ENCODE measurements around the gene CD7.

Gene CD7

DNA sequence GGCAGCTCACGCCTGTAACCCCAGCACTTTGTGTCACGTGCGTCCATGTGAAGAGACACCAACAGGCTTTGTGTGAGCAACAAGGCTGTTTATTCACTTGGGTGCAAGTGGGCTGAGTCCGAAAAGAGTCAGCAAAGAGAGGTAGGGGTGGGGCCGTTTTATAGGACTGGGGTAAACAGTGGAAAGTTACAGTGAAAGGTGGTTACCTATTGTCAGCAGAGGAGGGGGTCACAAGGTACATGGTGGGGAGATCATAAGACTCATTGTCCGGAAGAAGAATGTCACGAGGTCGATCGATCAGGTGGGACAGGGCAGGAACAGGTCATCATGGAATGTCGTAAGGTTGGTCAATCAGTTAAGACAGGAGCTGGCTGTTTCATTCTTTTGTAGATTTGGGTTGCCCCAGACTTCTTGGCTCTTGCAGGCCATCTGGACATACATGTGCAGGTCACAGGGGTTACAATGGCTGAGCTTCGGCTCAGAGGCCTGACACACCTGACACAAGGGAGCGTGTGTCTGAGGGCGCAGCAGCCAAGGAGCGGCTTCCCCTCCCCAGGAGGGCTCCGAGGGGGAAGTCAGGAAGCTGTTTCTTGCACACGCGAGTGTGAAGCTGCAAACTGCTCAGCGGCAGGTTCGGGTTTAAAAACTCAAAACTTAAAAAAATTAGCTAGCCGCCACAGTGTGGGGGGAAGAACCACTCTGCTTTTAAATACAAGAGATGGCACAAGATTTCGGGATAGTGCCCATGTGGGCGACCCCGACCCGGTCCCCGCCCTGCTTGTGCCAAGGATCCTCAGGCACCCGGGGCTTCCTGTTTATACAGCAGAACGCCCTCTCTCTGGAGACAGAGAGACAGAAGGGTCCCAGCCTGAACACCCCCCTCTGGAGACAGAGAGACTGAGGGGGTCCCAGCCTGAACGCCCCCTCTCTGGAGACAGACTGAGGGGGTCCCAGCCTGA is 29.2 kb upstream of the CD7 start:
- DNase-seq (ENCODE audit: low read depth, low spot score) = no peak

DNA sequence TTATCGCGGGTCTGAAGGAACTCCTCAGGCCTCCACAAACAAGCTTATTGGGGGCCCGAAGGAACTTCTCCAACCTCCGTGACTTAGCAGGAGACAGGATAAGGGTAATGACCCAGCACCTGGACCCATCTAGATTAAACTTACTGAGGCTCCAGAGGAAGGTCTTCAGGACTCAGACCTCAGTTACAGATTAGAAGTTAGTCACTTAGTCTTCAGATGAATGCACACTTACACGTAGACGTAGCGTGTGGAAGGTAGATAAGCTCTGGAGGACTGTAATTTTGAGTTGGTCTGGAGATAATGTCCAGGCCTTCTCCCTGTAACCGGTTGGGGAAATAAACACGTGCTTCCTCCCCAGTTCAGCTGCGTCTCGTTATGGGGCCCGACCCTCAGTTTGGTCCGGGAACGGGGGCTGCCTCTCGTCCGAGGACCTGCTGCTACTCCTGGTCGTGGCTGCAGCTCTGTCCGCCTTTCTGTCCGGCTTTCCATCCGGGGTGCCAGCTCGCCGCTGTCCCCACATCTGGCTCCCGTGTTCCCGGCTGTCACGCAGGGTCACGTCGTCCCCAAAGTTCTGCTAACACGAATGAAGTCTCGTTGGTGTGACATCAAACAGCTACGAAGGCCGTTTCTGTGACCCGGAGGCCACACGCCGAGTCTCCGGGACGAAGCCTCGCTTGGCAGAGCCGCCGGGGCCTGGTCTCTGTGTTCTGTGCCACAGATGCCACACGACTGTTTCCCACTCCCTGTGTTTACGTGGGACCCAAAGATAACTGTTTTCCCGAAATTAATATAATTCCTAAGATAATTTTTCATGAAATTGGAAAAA is 28.0 kb upstream of the CD7 start:
- no peak for DNase-seq (ENCODE audit: low read depth, low spot score)

DNA sequence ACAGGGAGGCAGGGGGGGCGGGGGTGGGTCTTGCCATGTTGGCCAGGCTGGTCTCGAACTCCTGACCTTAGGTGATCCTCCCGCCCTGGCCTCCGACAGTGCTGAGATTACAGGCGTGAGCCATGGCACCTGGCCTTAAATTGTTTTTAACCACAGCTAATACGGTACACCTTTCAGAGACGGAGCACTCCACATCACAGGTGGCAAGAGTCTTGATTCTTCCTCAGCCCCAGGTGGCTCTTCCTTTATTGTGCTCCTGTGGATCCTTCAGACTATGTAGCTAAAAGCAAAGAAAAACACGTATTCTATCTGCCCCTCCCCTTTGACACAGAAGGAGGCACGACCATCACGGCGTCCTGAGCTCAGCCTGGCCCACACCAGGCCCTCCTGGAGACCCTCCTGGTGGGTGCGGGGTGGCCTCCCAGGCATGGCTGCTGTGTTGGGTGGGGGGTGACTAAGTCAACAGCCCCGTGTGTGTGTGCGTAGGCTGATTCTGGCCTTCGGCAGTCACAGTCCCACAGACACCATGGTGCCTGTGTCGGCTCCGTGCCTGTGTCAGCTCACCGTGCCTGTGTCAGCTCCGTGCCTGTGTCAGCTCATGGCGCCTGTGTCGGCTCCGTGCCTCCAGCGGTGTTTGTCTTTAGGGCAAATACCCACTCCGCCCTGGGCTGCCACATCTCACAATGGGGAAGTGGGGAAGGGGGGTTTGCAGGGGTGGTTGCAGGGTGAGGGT is 26.9 kb upstream of the CD7 start:
- no peak for DNase-seq (ENCODE audit: low read depth, low spot score)

DNA sequence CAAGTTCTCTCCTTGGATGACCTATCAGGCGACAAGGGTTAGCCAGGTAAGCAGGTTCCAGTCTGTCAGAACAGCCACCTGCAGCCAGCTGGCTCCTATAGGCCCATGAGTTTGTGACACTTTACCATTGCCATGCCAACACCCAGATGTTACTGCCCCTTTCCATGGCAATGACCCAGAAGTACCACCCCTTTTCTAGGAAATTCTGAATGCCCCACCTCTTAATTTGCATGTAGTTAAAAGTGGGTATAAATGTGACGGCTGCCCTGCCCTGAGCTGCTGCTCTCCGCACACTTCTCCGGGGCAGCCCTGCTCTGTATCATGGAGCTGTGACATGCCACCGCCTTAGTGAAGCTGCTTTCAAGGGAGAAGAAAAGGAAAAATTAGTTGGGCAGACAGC is 26.2 kb upstream of the CD7 start:
- no peak for DNase-seq (ENCODE audit: low read depth, low spot score)

DNA sequence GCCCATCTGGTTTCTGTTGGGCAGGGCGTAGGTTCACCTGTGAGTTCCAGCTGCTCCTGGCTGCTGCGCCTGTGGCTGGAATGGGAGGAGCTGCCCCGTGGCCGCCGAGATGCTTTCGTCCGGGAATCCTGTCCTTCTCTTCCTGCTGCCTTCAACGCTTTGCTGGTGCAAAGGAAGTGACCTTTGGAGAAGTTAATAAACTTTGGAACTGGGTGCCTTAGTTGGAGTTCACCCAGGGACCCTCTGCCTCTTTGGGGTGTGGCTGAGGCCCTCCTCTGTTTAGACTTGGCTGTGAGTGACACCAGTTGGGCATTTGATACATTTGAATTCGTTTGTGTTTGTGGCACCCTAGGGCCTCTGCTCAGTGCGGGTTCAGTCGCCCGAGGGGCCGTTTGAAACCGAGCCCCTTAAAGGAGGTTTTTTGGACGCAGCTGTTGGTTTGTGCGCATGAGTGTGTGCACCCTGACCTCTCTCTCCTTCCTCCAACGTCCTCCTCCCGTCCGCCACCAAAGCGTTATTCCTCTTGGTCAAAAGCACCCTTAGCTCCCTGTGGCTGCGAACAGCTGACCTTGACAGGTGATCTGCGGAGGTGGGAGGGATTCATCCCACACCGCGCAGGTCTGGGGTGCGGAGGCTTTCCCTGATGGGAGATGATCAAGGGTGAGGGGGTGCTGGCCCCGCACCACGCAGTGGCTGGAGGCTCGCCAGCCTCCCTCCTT is 25.1 kb upstream of the CD7 start:
- no peak for DNase-seq (ENCODE audit: low read depth, low spot score)

DNA sequence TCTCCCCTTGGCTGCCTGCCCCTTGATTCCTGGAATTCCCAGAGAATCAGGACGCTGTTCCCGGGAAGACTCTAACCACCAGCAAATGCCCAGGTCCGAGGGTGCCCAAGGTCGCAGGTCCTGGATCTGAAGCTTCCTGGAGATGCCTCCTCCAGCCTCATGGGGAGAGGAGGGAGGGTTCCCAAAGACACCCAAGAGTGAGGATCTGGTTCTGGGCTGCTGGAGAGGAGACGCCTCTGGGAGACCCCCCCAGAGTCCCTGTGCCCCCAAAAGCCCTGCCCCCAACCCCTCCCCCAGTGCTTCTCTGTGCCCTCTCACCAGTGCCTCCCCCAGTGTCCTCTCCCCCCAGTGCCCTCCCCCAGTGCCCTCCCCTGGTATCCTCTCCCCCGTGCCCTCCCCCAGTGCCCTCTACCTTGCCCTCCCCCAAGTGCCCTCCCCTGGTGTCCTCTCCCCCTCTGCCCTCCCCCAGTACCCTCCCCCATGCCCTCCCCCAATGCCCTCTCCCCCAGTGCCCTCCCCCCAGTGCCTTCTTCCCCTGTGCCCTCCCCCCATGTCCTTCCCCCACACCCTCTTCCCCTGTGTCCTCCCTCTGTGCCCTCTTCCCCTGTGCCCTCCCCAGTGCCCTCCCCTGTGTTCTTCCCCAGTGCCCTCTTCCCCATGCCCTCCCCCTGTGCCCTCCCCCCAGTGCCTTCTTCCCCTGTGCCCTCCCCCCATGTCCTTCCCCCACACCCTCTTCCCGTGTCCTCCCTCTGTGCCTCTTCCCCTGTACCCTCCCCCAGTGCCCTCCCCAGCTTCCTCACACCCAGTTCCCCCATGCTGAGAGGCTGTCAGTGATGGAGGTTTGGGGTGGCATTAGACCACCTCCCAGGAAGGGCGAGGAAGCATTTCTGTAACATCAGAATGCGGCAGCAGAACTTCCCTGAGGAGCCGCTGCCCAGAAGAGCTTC is 22.5 kb upstream of the CD7 start:
- no peak for DNase-seq (ENCODE audit: low read depth, low spot score)

DNA sequence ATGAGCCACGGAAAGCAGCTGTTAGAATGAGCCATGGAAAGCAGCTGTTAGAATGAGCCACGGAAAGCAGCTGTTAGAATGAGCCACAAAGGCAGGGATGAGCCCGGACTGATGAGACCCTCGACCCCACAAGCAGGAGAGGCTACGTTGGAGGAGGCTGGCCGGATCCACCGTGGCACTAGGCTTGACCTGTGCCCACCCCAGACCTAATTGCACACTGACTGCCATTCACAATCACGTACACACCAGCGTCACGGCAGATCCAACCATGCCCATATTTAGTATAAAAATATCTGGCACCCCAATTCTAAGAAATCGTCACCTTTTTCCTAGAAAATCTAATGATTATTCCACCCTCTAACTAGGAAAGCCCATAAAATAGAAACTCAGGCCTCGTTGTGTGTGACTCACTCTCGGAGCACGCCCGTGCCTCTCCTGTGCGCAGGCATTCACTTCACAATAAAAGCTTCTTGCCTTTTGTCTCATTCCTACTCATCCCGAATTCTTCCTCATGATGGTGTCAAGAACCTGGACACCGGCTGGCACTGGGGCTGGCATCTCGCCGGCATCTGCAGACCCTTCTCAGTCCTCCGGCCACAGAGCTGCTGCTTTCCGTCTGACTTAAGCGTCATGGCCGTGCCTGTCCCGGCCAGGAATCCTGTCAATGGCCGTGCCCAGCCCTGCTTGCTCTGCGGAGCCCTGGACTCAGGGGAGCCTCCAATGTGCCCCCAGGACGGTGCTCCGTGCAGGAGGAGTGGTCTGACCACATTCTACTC is 21.6 kb upstream of the CD7 start:
- DNase-seq (ENCODE audit: low read depth, low spot score) = no peak

DNA sequence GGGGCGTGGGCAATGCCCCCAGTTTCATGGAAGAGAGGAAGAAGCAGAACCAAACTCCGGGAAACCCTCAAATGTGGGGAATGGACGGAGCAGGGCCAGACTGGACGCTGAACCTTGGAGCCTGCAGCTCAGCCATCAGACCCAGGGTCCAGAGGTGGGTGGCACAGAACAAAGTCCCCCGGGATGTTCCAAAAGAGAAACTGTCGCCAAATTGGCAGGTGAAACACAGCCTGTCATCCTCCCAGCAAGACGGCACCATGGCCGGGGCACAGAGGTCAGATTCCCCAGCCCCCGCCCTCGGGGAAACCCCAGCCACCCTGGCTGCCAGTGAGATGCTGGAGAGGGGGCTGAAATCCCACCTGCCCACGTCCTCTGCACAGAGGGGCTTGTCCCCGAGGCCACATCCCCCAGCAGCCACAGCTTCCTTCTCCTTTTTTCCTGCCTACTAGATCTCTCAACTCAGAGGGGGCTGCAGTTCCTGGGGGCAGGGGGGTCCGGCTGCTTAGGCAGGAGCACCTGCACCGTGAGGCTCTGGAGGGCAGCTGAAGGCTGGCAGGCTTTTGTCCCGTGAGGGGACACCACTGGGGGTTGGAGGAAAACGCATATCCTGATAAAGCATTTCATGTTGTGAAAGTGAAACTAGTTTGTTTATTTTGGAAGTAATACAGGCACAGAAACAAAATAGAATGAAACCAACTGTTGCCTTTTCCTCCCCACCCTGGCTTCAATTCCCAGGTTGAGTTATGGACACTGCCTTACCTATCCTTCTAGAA is 17.4 kb upstream of the CD7 start:
- no peak for DNase-seq (ENCODE audit: low read depth, low spot score)

DNA sequence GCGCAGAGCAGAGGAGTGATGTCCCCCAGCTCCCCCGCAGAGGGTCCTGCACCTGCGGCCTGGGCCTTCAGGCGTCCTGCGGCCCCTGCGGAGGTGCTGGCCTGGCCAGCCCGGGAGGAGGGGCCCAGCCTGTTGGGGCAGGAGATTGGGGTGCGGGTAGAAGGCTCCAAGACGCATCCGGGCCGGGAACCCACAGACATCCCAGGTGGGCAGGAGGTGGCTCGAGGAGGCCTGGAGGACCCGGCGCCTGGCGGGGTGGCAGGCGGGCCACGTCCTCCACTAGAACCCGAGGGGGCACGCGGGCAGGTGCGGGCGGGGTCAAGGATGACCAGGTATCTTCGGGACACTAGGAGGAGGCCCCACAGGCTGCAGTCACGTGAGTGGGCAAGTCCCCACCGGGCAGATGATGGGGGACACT is 16.8 kb upstream of the CD7 start:
- DNase-seq (ENCODE audit: low read depth, low spot score) = no peak

DNA sequence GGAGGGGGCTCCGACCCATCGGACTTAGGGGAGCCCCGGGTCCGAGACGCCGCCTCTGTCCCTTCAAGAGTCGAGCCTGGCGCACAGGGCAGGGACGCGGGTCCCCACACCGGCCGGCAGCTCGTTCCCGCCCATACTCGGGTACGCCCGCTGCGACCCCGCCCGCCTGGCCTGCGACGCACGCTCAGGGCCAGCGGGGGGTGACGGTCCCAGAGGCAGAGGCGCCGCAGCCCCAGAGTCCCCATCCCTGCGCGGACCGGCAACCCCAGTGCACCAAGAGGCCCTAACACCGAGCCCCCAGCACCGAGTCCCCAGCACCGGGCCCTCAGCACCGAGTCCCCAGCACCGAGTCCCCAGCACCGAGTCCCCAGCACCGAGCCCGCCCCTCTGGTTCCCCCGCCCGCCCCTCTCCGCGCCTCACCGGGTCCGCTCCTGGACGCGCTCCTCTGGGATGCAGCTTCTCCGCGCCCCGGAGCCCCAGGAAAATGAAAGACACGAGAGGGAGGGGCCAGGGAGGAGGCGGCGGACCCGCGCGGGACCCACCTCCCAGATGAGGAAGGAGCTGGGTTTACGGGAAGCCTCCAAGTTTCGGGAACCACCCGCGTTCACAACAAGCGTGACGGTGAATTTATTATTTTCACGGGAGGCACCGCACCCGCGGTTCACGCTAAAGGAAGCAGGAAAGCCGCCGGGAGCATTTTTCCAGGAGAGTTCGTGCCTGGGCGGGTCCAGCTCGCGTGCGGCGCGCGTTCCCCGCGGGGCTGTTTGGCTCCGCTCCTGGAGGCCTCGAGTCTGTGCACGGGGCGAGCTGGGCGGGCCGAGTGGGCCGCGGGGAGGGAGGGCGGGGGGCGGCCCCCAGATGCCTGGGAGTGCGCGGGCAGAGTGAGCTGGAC is 16.1 kb upstream of the CD7 start, which contains the start of gene SECTM1:
TSS of gene SECTM1 (minus strand) at position 488 of the 893 bp plus-strand sequence. CDS start 6,526 bp downstream, outside the sequence.
- DNase-seq (ENCODE audit: low read depth, low spot score) = no peak

DNA sequence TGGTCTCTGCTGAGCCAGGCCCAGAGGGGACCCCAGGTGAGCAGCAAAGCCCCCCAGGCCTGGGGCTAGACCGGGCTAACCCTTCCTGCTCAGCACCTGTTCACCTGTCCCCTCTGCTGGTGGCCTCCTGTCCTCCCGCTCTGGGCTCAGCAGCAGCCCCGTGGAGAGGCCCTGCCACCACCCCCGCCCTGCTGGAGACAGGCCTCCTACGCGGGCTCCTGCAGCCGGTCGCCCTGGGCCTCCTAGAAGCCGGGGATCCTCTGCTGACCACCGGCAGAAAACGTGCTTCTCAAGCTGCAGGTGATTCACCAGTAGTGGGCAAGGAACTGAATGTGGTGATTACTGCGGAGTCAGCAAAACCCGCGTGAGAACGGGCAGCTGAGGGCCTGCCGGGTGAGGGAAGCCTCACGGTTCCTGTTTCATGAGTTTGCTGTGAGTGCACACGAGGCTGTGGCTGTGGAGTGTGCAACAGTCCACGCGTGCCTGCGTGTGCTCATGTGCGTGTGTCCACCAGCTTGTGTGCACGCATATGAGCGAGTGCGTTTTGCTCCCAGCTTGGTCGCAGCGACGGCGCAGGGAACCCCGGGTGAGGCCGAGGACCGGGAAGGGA is 15.4 kb upstream of the CD7 start:
- DNase-seq (ENCODE audit: low read depth, low spot score) = no peak

DNA sequence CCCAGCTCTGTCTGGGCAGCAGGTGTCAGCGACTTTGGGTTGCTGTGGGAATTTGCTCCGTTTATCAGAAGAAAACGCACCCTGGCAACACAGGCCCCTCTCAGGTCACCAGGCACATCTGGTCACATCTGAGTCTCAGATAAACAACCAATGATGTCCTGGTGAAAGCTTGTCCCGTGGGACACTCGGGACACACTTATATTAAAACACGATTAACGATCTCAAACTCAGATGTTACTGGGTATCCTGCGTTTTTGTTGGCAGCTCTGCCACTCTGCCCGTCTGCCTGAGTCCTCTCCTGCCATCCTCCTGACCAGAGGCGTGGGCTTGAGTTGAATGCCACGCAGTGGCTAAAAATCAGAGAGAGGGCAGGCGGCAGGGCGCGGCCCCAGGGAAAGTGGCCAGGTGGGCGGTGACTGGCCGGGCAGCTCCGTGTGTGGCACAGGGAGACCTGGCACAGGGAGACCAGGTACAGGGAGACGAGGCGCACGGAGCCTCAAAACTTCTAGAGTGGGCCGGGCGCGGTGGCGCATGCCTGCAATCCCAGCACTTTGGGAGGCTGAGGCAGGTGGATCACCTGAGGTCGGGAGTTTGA is 14.0 kb upstream of the CD7 start:
- DNase-seq (ENCODE audit: low read depth, low spot score) = no peak

DNA sequence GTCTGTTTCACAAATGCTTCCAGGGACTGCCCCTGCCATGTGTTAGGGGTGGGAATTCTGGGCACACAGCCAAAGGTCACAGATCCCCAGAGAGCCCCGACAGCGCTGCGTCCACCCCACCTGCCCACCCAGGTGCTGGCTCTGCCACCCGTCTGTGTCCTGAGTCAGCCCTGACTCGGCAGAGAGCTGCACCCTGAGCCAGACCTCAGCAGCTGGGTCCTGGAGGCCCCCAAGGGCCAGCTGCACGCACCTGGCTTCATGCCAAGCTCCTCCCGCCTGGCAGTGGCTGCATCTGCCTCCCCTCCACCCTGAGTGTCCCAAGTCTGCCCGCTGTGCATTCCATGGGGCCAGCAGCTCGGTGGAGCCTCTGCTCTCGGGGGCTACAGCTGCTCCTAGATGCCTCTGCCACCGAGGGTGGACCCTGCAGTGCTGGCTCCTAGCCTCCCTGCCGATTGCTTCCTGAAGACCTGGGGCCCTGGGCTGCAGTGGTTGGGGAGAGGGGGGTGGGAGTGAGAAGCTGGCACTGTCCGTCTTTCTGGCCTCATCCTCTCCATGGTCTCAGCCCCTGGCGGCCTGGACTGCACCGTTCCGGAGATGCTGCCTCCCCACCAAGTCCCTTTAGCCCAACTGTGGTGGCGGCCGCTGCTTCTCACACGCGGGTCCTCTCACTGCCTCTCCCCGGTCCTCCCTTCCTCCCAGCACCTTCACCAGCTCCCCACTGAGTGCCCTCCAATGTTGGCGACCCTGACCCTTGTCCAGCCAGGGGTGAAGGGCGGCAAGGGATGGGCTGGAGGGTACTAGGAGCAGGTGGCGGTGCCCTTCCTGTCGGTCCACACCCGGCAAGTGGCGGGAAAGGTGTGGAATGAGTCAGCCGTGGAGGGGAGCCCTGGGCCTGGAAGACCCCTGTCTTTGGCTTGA is 13.2 kb upstream of the CD7 start:
- no peak for DNase-seq (ENCODE audit: low read depth, low spot score)

DNA sequence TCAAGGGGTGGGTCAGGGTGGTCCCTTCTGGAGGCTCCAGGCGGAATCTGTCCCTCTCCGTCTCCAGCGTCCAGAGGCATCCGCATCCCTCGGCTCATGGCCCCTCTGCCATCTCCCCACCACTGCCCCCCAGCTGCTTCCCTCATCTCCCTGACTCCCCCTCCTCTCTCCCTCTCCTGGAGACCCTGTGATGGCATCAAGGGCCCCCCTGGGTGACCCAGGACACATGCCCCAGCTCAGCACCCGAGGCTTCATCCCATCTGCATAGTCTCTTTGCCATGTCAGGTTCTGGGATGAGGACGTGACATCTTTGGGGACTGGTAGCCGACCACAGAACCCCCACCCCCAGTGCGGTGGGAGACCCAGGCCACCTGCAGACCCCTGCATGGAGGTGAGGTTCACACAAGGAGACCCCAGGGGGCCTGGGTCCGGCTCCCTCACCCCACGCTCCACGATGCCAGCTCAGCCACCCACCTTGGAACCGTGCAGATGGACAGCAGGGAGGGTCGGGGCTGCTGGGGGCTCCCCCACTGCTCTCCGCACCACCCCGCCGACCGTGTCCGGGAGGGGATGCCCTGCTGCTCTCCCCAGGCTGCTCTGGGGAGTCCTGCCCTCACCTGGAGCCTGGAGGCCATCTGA is 12.4 kb upstream of the CD7 start:
- no peak for DNase-seq (ENCODE audit: low read depth, low spot score)

DNA sequence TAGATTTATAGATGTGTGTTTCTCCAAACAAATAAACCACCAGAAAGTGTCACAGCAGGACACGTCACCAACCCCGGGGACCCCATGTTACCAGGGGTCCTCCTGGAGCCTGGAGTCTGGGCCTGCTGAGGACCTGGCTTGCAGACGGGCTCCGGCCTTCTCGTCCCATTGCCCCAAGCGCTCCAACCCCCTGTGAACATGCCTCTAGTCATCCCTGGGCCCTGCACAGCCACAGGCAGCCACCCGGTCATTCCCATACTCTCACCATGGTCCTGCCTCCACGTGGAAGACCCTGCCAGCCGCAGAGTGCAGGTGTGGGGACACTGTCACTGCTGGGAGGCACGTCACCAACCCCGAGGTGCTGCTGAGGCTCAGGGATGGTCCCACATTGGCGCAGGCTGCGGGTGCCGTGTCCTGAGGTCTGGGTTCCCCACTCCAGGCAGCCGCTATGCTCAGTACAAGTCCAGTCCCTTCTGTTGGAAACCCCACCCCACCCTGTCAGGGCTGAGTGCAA is 11.6 kb upstream of the CD7 start:
- no peak for DNase-seq (ENCODE audit: low read depth, low spot score)

Data from activated CD4-positive, CD25-positive, alpha-beta regulatory T cell treated with anti-CD3 and anti-CD28 coated beads, Interleukin-2, amount 50 U/mL, for 16 hours (primary cell).